Testis (tissue), 3 donors: Measurements from ENCODE around the gene DDX23. TPM values are rescaled to one million over a fixed set of nuclear protein-coding genes. Genes with fewer than 3 reads are reported as not detected.
A peak's percentile ranks its signal among the peaks of the same experiment; 100 is the strongest.
"Not testable (repeated sequence)": the region's sequence is repeated elsewhere in the genome, so short reads cannot be mapped to it uniquely, and the experiment has no call there.

Source experiments
- DNase-seq: peaks from one replicate; pipeline ENCODE4 v3.0.0-alpha.2; 2019
- H3K27ac ChIP-seq, 2 donors: fragments of 200-600 bp; sonication (generic); one replicate each; pipeline ENCODE4 v1.5.1; 2019
- H3K27me3 ChIP-seq: fragments of 200-600 bp; sonication (generic); one replicate; pipeline ENCODE4 v1.5.1; 2019
- H3K36me3 ChIP-seq: fragments of 200-600 bp; sonication (generic); one replicate; pipeline ENCODE4 v1.5.1; 2017; ENCODE audit warnings: low read depth; ENCODE audit errors: missing control alignments
- H3K4me1 ChIP-seq: fragments of 200-600 bp; sonication (generic); one replicate; pipeline ENCODE4 v1.5.1; 2019
- H3K4me3 ChIP-seq, 2 donors: fragments of 200-600 bp; sonication (generic); one replicate each; pipeline ENCODE4 v1.5.1; 2017 to 2019
- H3K9me3 ChIP-seq: fragments of 200-600 bp; sonication (generic); one replicate; pipeline ENCODE4 v1.5.1; 2017
- POLR2A ChIP-seq: fragments of 450-650 bp; IDR thresholded peaks from one replicate; pipeline ENCODE4 v1.6.1; 2017; ENCODE audit warnings: antibody characterized with exemption, mild to moderate bottlenecking, moderate library complexity
- WGBS, 2 donors: methylation state at CpG; one replicate each; pipeline ENCODE4 v1.1.5; 2018; 5-methylcytosine and 5-hydroxymethylcytosine counted together
- intact Hi-C: fragments of 100-400 bp; cut with DNase I; formaldehyde crosslinking; loops from one replicate; pipeline ENCODE4 v1.15.1; 2023; ENCODE audit warnings: low total_unique reads
- polyA plus RNA-seq: library from polyadenylated mRNA; stranded (reverse); fragments of 350-450 nt; fragmentation: Illumina TruSeq; extraction: RNeasy Lipid Tissue Mini Kit (QIAGEN cat#74804); gene quantifications from one replicate; pipeline ENCODE4 v1.2.3, GENCODE V29; 2014; ENCODE audit warnings: low read depth, low replicate concordance; ENCODE audit not compliant: insufficient read depth
- total RNA-seq, 2 donors: library from RNA; depleted of rRNA; stranded (reverse); fragments of >200 nt; gene quantifications; one replicate each; pipeline ENCODE4 v1.2.3, GENCODE V29; 2016
- TF ChIP-seq, protein P1 (sequence below), 3 experiments: fragments of 450-650 bp in 2 of 3; fragments of 200-600 bp in 1 of 3; sonication (generic) in 1 of 3; IDR thresholded peaks; one replicate each; pipeline ENCODE4 v1.5.1; 2016 to 2019; ENCODE audit warnings: antibody characterized with exemption in 3 of 3, mild to moderate bottlenecking in 2 of 3, moderate library complexity in 1 of 3

DDX23 gene
- total and polyA plus RNA-seq, 3 donors from 2014 or later, result 69.4 to 96.1 (median 85.0) TPM

GRCh38 chr12:48882315-48882687 is 30.3 kb upstream of the DDX23 start:
- DNase-seq, result peak; percentile 25
- intact Hi-C loops, result no loop called here
- no peaks in the 10 kb centered on the region for H3K27me3 ChIP-seq
- no peaks in the 10 kb centered on the region for H3K36me3 ChIP-seq
- H3K4me3 ChIP-seq, result no peak overlapping the region
- 26 to 41% methylated on average over 10 of the region's 10 CpGs for WGBS, 2 donors
- no peaks in the 10 kb centered on the region for H3K9me3 ChIP-seq
- H3K4me1 ChIP-seq, result peaks cover 7% of the 10 kb centered on the region
- peak overlapping the region in 1 of 2 donors; percentile 68 for H3K27ac ChIP-seq
- TF ChIP-seq POLR2A, result no peak
- TF ChIP-seq, protein P1, sequence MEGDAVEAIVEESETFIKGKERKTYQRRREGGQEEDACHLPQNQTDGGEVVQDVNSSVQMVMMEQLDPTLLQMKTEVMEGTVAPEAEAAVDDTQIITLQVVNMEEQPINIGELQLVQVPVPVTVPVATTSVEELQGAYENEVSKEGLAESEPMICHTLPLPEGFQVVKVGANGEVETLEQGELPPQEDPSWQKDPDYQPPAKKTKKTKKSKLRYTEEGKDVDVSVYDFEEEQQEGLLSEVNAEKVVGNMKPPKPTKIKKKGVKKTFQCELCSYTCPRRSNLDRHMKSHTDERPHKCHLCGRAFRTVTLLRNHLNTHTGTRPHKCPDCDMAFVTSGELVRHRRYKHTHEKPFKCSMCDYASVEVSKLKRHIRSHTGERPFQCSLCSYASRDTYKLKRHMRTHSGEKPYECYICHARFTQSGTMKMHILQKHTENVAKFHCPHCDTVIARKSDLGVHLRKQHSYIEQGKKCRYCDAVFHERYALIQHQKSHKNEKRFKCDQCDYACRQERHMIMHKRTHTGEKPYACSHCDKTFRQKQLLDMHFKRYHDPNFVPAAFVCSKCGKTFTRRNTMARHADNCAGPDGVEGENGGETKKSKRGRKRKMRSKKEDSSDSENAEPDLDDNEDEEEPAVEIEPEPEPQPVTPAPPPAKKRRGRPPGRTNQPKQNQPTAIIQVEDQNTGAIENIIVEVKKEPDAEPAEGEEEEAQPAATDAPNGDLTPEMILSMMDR (IDR thresholded peaks at IDR 0.05), result no peak

GRCh38 chr12:48881686-48882314 is 29.8 kb upstream of the DDX23 start:
- Histone ChIP-seq H3K36me3 (no peaks in the 10 kb centered on the region), H3K9me3 (no peaks in the 10 kb centered on the region), H3K27me3 (no peaks in the 10 kb centered on the region), H3K4me1 (peaks cover 7% of the 10 kb centered on the region), H3K27ac (peak overlapping the region in 1 of 2 donors; percentile 68), H3K4me3 (no peak overlapping the region)
- TF ChIP-seq POLR2A, result no peak
- TF ChIP-seq, protein P1 (IDR thresholded peaks at IDR 0.05), result no peak
- DNase-seq, result no peak
- intact Hi-C loops, result no loop called here
- WGBS, 2 donors, result 44 to 47% methylated on average over 9 of the region's 9 CpGs

- Histone ChIP-seq H3K27ac (no peak overlapping the region), H3K36me3 (no peaks in the 10 kb centered on the region), H3K4me1 (peaks cover 7% of the 10 kb centered on the region), H3K27me3 (no peaks in the 10 kb centered on the region), H3K4me3 (no peak overlapping the region), H3K9me3 (no peaks in the 10 kb centered on the region)
- DNase-seq, result no peak
- TF ChIP-seq, protein P1 (IDR thresholded peaks at IDR 0.05), result no peak
- no peak for TF ChIP-seq POLR2A
- intact Hi-C loops, result no loop called here
- WGBS, 2 donors, result 90 to 94% methylated on average over 9 of the region's 9 CpGs
These were observed 28.7 kb upstream of the DDX23 start for GRCh38 chr12:48880647-48881046.

- intact Hi-C loops, result no loop called here
- WGBS, 2 donors, result 65 to 66% methylated on average over 2 of the region's 2 CpGs
- H3K4me3 ChIP-seq, result no peak overlapping the region
- H3K9me3 ChIP-seq, result no peaks in the 10 kb centered on the region
- TF ChIP-seq, protein P1 (IDR thresholded peaks at IDR 0.05), result no peak
- TF ChIP-seq POLR2A, result no peak
- H3K27ac ChIP-seq, result no peak overlapping the region
- DNase-seq, result no peak
- H3K36me3 ChIP-seq, result no peaks in the 10 kb centered on the region
- no peaks in the 10 kb centered on the region for H3K27me3 ChIP-seq
- peaks cover 7% of the 10 kb centered on the region for H3K4me1 ChIP-seq
These were observed 26.6 kb upstream of the DDX23 start for GRCh38 chr12:48878548-48878947.

- H3K4me1 ChIP-seq, result peaks cover 4% of the 10 kb centered on the region
- no peaks in the 10 kb centered on the region for H3K36me3 ChIP-seq
- intact Hi-C loops, result no loop called here
- 83 to 95% methylated on average over 4 of the region's 4 CpGs for WGBS, 2 donors
- no peak for TF ChIP-seq POLR2A
- TF ChIP-seq, protein P1 (IDR thresholded peaks at IDR 0.05), result no peak
- no peaks in the 10 kb centered on the region for H3K9me3 ChIP-seq
- H3K27ac ChIP-seq, result no peak overlapping the region
- H3K4me3 ChIP-seq, result no peak overlapping the region
- H3K27me3 ChIP-seq, result no peaks in the 10 kb centered on the region
- no peak for DNase-seq
These were observed 24.1 kb upstream of the DDX23 start for GRCh38 chr12:48875944-48876515.

DNA sequence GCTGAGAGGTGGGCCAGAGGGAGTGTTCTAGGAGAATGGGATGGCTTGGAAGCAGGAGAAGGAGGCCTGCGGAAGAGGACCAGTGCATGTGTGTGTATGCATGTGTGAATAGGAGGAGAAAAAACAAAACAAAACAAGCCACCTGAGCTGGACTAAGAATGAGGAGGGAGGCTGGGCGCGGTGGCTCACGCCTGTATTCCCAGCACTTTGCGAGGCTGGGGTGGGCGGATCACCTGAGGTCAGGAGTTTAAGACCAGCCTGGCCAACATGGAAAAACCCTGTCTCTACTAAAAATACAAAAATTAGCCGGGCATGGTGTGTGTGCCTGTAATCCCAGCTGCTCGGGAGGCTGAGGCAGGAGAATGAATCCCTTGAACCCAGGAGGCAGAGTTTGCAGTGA is 21.6 kb upstream of the DDX23 start:
- H3K27ac ChIP-seq, H3K27me3 ChIP-seq, H3K4me3 ChIP-seq, H3K4me1 ChIP-seq, DNase-seq, H3K36me3 ChIP-seq, intact Hi-C loops, H3K9me3 ChIP-seq: not testable (repeated sequence)
- WGBS, 2 donors, result 88% methylated on average over 8 of the region's 8 CpGs
